Measurements from ENCODE around the gene INPP5A.
"Not testable (repeated sequence)": the region's sequence is repeated elsewhere in the genome, so short reads cannot be mapped to it uniquely, and the experiment has no call there.

Gene INPP5A

GRCh38 chr10:132562177-132562915 is 24.8 kb downstream of the INPP5A start:
- no peak overlapping the region for H3K27ac Mint-ChIP-seq
- no peaks in the 10 kb centered on the region for H3K9me3 Mint-ChIP-seq
- H3K4me3 Mint-ChIP-seq: no peak overlapping the region
- no peak for DNase-seq (ENCODE audit: low spot score)
- H3K4me1 Mint-ChIP-seq (ENCODE audit: low read depth): peaks cover 22% of the 10 kb centered on the region
- H3K36me3 Mint-ChIP-seq (ENCODE audit: low read depth): no peaks in the 10 kb centered on the region
- peaks cover 3% of the 10 kb centered on the region for H3K27me3 Mint-ChIP-seq (ENCODE audit: low read depth)

GRCh38 chr10:132562916-132563456 is 25.4 kb downstream of the INPP5A start:
- DNase-seq (ENCODE audit: low spot score): no peak
- Mint-ChIP-seq H3K4me1 (ENCODE audit: low read depth) (peaks cover 22% of the 10 kb centered on the region), H3K36me3 (ENCODE audit: low read depth) (no peaks in the 10 kb centered on the region), H3K27ac (no peak overlapping the region), H3K27me3 (ENCODE audit: low read depth) (peaks cover 3% of the 10 kb centered on the region), H3K9me3 (no peaks in the 10 kb centered on the region), H3K4me3 (no peak overlapping the region)

DNA sequence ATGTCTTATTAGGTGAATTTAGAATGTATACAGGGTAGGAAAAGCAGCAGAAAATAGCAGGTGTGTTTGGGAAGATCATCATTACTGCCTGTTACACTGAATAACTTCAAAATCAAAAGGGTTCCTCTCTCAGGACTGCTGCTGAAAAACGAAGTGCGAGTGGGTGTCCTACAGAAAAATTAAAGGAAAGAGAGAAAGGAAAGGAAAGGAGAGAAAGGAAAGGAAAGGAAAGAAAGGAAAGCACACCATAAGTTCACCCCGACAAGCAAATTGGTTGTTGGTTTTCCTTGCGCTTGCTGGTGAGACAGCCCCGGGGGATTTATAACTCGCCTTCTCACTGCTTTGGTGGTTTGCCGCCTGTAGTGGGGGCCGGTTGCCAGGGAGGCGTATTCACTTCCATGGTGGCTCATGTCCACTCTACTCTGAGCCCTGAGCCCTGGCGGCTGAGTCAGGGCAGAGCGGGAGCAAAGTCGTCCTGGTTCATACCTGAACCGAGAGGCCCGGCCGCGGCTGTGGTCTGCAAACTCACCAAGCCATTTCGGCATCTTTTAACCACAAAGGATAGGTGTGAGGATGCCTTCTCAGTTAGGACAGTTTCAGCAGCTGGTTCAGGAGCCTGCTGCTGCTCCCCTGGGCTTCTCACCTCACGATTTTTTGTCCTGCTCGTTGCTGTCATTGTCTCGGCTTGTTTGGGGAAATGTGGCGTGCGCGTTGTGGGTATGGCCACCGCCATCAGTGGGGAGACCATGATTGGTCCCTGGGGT is 26.1 kb downstream of the INPP5A start:
- Mint-ChIP-seq H3K9me3 (no peaks in the 10 kb centered on the region), H3K27me3 (ENCODE audit: low read depth) (peaks cover 3% of the 10 kb centered on the region), H3K27ac (no peak overlapping the region), H3K36me3 (ENCODE audit: low read depth) (no peaks in the 10 kb centered on the region), H3K4me1 (ENCODE audit: low read depth) (peaks cover 22% of the 10 kb centered on the region), H3K4me3 (no peak overlapping the region)
- DNase-seq (ENCODE audit: low spot score): no peak

DNA sequence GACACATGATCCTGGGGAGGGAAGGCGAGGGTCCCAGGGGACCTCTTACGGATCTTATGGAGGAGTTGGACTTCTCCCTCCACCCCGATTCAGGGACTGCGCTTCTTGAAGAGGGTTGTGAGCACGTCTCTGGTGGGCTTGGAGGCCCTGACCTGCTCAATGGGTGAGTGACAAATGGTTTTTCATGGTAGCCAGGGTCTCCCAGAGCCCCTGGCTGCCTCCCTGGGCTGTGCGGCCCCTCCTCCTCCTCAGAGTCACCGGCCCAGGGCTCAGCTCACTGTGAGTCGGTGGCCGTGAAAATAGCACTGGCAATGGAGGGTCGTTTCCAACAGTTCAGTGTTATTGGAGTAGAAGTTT is 26.6 kb downstream of the INPP5A start:
- Mint-ChIP-seq H3K36me3 (ENCODE audit: low read depth) (no peaks in the 10 kb centered on the region), H3K4me3 (no peak overlapping the region), H3K9me3 (no peaks in the 10 kb centered on the region), H3K27ac (no peak overlapping the region), H3K27me3 (ENCODE audit: low read depth) (peaks cover 3% of the 10 kb centered on the region), H3K4me1 (ENCODE audit: low read depth) (peaks cover 22% of the 10 kb centered on the region)
- no peak for DNase-seq (ENCODE audit: low spot score)

- no peaks in the 10 kb centered on the region for H3K9me3 Mint-ChIP-seq
- peaks cover 18% of the 10 kb centered on the region for H3K4me1 Mint-ChIP-seq (ENCODE audit: low read depth)
- H3K27ac Mint-ChIP-seq: no peak overlapping the region
- H3K27me3 Mint-ChIP-seq (ENCODE audit: low read depth): peaks cover 3% of the 10 kb centered on the region
- no peak for DNase-seq (ENCODE audit: low spot score)
- no peaks in the 10 kb centered on the region for H3K36me3 Mint-ChIP-seq (ENCODE audit: low read depth)
- H3K4me3 Mint-ChIP-seq: no peak overlapping the region
Observed at GRCh38 chr10:132564690-132565089, 27.1 kb downstream of the INPP5A start.

GRCh38 chr10:132565516-132566209 is 28.1 kb downstream of the INPP5A start:
- H3K4me3 Mint-ChIP-seq: no peak overlapping the region

GRCh38 chr10:132566892-132567291 is 29.3 kb downstream of the INPP5A start:
- H3K4me3 Mint-ChIP-seq: no peak overlapping the region
- H3K27ac Mint-ChIP-seq: no peak overlapping the region
- H3K4me1 Mint-ChIP-seq (ENCODE audit: low read depth): peaks cover 11% of the 10 kb centered on the region
- no peak for DNase-seq (ENCODE audit: low spot score)
- peaks cover 3% of the 10 kb centered on the region for H3K27me3 Mint-ChIP-seq (ENCODE audit: low read depth)
- no peaks in the 10 kb centered on the region for H3K36me3 Mint-ChIP-seq (ENCODE audit: low read depth)
- H3K9me3 Mint-ChIP-seq: no peaks in the 10 kb centered on the region

More at GRCh38 chr10:132565516-132566209, 28.1 kb downstream of the INPP5A start:
- H3K4me1 Mint-ChIP-seq (ENCODE audit: low read depth): peaks cover 14% of the 10 kb centered on the region
- no peak overlapping the region for H3K27ac Mint-ChIP-seq
- H3K9me3 Mint-ChIP-seq: no peaks in the 10 kb centered on the region
- peaks cover 3% of the 10 kb centered on the region for H3K27me3 Mint-ChIP-seq (ENCODE audit: low read depth)
- no peak for DNase-seq (ENCODE audit: low spot score)
- no peaks in the 10 kb centered on the region for H3K36me3 Mint-ChIP-seq (ENCODE audit: low read depth)

DNA sequence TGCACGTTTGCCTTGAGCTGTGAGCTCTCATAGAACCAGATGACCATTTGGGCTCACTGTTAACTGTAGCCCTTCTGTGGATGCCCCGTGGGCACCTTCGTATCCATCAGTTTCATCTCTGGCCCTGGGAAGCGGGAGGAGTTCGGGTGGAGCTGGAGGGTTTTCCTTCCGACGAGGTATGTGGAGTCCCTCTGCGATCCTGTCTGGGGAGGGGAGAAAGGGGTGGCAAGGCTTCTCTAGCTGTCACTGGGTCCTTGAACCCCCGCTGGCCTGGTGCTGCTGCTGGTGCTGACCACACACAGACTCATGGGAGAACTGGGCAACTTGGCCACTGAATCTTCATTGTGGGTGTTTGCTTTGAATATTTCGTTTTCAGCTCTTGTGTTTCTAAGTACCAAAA is 32.7 kb downstream of the INPP5A start:
- H3K4me3 Mint-ChIP-seq: no peak overlapping the region
- peaks cover 13% of the 10 kb centered on the region for H3K4me1 Mint-ChIP-seq (ENCODE audit: low read depth)
- H3K36me3 Mint-ChIP-seq (ENCODE audit: low read depth): no peaks in the 10 kb centered on the region
- no peaks in the 10 kb centered on the region for H3K9me3 Mint-ChIP-seq
- DNase-seq (ENCODE audit: low spot score): no peak
- peaks cover 3% of the 10 kb centered on the region for H3K27me3 Mint-ChIP-seq (ENCODE audit: low read depth)
- no peak overlapping the region for H3K27ac Mint-ChIP-seq

DNA sequence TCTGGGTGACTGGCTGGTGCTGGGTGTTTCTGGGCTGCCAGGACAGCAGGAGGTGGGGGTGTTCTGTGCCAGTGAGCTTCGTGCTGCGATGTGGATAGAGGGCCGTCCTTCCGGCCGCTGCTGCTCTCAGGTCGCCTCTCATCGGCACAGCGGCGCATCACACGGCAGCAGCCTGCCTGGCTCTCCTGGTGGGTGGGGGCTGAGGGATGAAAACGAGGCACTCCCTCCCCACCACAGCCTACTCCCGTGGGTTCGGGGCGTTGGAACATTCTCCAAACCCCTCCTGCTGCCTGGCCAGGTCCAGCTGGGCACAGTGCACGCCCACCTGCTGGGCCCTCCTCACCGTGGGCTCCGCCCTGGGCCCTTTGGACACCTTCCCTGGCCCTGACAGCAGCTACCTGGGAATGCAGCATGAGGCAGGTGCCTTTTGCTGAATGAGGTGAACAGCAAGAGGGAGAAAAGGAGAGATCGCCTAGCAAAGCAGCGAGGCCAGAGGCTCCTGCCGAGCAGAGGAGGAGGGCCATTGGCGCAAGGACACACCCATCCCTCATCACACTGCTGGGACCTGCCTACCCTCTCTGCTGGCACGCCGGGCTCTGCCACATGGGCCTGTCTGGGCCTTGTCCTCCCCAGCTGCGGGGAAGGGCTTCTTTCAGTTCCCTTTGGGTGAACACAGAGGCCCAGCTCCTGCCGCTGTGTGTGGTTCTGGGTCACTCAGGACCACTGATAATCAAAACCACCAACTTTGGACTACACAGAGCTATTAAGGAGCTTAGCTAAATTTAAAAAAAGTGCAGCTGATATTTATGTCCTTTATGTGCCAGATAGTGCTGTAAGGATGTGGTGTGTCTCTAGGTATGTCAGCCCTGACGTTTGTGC is 33.4 kb downstream of the INPP5A start:
- no peaks in the 10 kb centered on the region for H3K9me3 Mint-ChIP-seq
- no peak overlapping the region for H3K4me3 Mint-ChIP-seq

GRCh38 chr10:132571650-132572544 is 34.3 kb downstream of the INPP5A start:
- H3K4me3 Mint-ChIP-seq: no peak overlapping the region
- no peaks in the 10 kb centered on the region for H3K36me3 Mint-ChIP-seq (ENCODE audit: low read depth)
- H3K27me3 Mint-ChIP-seq (ENCODE audit: low read depth): no peaks in the 10 kb centered on the region
- peak; percentile 86 for DNase-seq (ENCODE audit: low spot score)
- no peaks in the 10 kb centered on the region for H3K9me3 Mint-ChIP-seq
- H3K4me1 Mint-ChIP-seq (ENCODE audit: low read depth): peaks cover 14% of the 10 kb centered on the region
- no peak overlapping the region for H3K27ac Mint-ChIP-seq

More for the DNA sequence above, 33.4 kb downstream of the INPP5A start:
- no peaks in the 10 kb centered on the region for H3K27me3 Mint-ChIP-seq (ENCODE audit: low read depth)
- no peak overlapping the region for H3K27ac Mint-ChIP-seq
- no peak for DNase-seq (ENCODE audit: low spot score)
- H3K36me3 Mint-ChIP-seq (ENCODE audit: low read depth): no peaks in the 10 kb centered on the region
- H3K4me1 Mint-ChIP-seq (ENCODE audit: low read depth): peaks cover 14% of the 10 kb centered on the region

GRCh38 chr10:132572545-132572937 is 35.0 kb downstream of the INPP5A start:
- Mint-ChIP-seq H3K4me1 (ENCODE audit: low read depth) (peaks cover 14% of the 10 kb centered on the region), H3K27me3 (ENCODE audit: low read depth) (peaks cover 2% of the 10 kb centered on the region), H3K4me3 (no peak overlapping the region), H3K36me3 (ENCODE audit: low read depth) (no peaks in the 10 kb centered on the region), H3K9me3 (no peaks in the 10 kb centered on the region), H3K27ac (no peak overlapping the region)
- DNase-seq (ENCODE audit: low spot score): no peak

GRCh38 chr10:132572946-132573345 is 35.4 kb downstream of the INPP5A start:
- DNase-seq (ENCODE audit: low spot score); H3K27ac Mint-ChIP-seq; H3K9me3 Mint-ChIP-seq; H3K36me3 Mint-ChIP-seq (ENCODE audit: low read depth); H3K4me3 Mint-ChIP-seq; H3K27me3 Mint-ChIP-seq (ENCODE audit: low read depth): not testable (repeated sequence)
- H3K4me1 Mint-ChIP-seq (ENCODE audit: low read depth): peaks cover 14% of the 10 kb centered on the region
